HEK293 (cell line): Measurements from ENCODE around the gene MTHFD1L.

Experiments used
- CTCF ChIA-PET: fragments of 350-600 bp; formaldehyde crosslinking; extraction: SDS; loops from one replicate; lab custom pipeline; 2021; ENCODE audit warnings: antibody characterized with exemption; lab: Yijun Ruan, JAX
- POLR2A ChIA-PET: fragments of 300-600 bp; formaldehyde crosslinking; extraction: SDS; loops from one replicate; lab custom pipeline; 2020; ENCODE audit warnings: antibody characterized with exemption, inconsistent platforms; lab: Yijun Ruan, JAX
- H3K27ac ChIP-seq: fragments of 200-500 bp; sonication (Bioruptor generic); 2 replicates; pipeline ENCODE4 v1.5.1; 2014; ENCODE audit warnings: low read depth, low read length, control low read depth, inconsistent platforms; ENCODE audit errors: extremely low read depth
- H3K36me3 ChIP-seq, 2 experiments: fragments of 200-500 bp in 1 of 2; sonication (Bioruptor generic) in 1 of 2; 1 replicate in 1 of 2; 2 replicates in 1 of 2; pipeline ENCODE4 v1.5.1; 2014 to 2017; ENCODE audit warnings: inconsistent platforms in 2 of 2, low read length in 2 of 2; ENCODE audit not compliant: control insufficient read depth in 2 of 2, insufficient read depth in 1 of 2
- H3K4me1 ChIP-seq: fragments of 200-500 bp; sonication (Bioruptor generic); 2 replicates; pipeline ENCODE4 v1.5.1; 2014; ENCODE audit warnings: mild to moderate bottlenecking, low read length, inconsistent platforms; ENCODE audit not compliant: control insufficient read depth, insufficient read depth
- H3K4me3 ChIP-seq: 2 replicates; pipeline ENCODE4 v1.5.1; 2011; ENCODE audit warnings: low read depth, mild to moderate bottlenecking, control low read depth, low read length, moderate library complexity
- H3K9me3 ChIP-seq: fragments of 200-500 bp; sonication (Bioruptor generic); 2 replicates; pipeline ENCODE4 v1.5.1; 2014; ENCODE audit warnings: low read depth, low read length, inconsistent platforms; ENCODE audit not compliant: control insufficient read depth, insufficient read depth
- FEZF1 ChIP-seq: fragments of 450-650 bp; formaldehyde crosslinking; IDR thresholded peaks from 2 replicates; pipeline ENCODE4 v1.5.1; 2016; ENCODE audit warnings: missing biosample characterization, missing genetic modification characterization
- HIC1 ChIP-seq: fragments of 450-650 bp; formaldehyde crosslinking; IDR thresholded peaks from 2 replicates; pipeline ENCODE4 v1.5.1; 2016; ENCODE audit warnings: missing biosample characterization, missing genetic modification characterization
- HOXC10 ChIP-seq: sonication (generic); formaldehyde crosslinking; IDR thresholded peaks from 2 replicates; pipeline ENCODE4 v1.8.1; 2023; ENCODE audit warnings: mild to moderate bottlenecking, missing genetic modification reagents
- IKZF3 ChIP-seq: fragments of 450-650 bp; IDR thresholded peaks from 2 replicates; pipeline ENCODE4 v1.5.0; 2018; ENCODE audit warnings: missing biosample characterization, mild to moderate bottlenecking, missing genetic modification characterization, moderate library complexity
- PBX3 ChIP-seq: sonication (generic); formaldehyde crosslinking; IDR thresholded peaks from 2 replicates; pipeline ENCODE4 v1.8.1; 2022; ENCODE audit warnings: mild to moderate bottlenecking, moderate library complexity, missing genetic modification reagents
- ZBTB48 ChIP-seq: fragments of 450-650 bp; formaldehyde crosslinking; IDR thresholded peaks from 2 replicates; pipeline ENCODE4 v1.5.1; 2016; ENCODE audit warnings: missing biosample characterization, missing genetic modification characterization
- ZFHX2 ChIP-seq: fragments of 450-650 bp; formaldehyde crosslinking; conservative IDR thresholded peaks from 2 replicates; pipeline ENCODE4 v1.5.1; 2016; ENCODE audit warnings: missing biosample characterization, missing genetic modification characterization
- ZFP3 ChIP-seq: fragments of 450-650 bp; formaldehyde crosslinking; IDR thresholded peaks from 2 replicates; pipeline ENCODE4 v1.5.1; 2016; ENCODE audit warnings: low read depth, missing biosample characterization, missing genetic modification characterization
- ZFP41 ChIP-seq: fragments of 450-650 bp; formaldehyde crosslinking; IDR thresholded peaks from 2 replicates; pipeline ENCODE4 v1.5.1; 2016; ENCODE audit warnings: missing biosample characterization, missing genetic modification characterization, borderline replicate concordance
- ZNF121 ChIP-seq: fragments of 450-650 bp; formaldehyde crosslinking; IDR thresholded peaks from 2 replicates; pipeline ENCODE4 v1.5.1; 2016; ENCODE audit warnings: missing biosample characterization, missing genetic modification characterization
- ZNF133 ChIP-seq: fragments of 450-650 bp; formaldehyde crosslinking; IDR thresholded peaks from 2 replicates; pipeline ENCODE4 v1.5.1; 2016; ENCODE audit warnings: missing biosample characterization, missing genetic modification characterization
- ZNF19 ChIP-seq: fragments of 450-650 bp; formaldehyde crosslinking; IDR thresholded peaks from 2 replicates; pipeline ENCODE4; 2016; ENCODE audit warnings: missing biosample characterization, missing genetic modification characterization, low read depth
- ZNF350 ChIP-seq: fragments of 450-650 bp; formaldehyde crosslinking; IDR thresholded peaks from 2 replicates; pipeline ENCODE4 v1.5.0; 2017; ENCODE audit warnings: missing biosample characterization, mild to moderate bottlenecking, missing genetic modification characterization
- ZNF548 ChIP-seq: fragments of 450-650 bp; formaldehyde crosslinking; IDR thresholded peaks from 2 replicates; pipeline ENCODE4 v1.5.1; 2016; ENCODE audit warnings: missing biosample characterization, missing genetic modification characterization
- ZNF580 ChIP-seq: fragments of 450-650 bp; formaldehyde crosslinking; IDR thresholded peaks from 2 replicates; pipeline ENCODE4 v1.5.1; 2016; ENCODE audit warnings: missing biosample characterization, missing genetic modification characterization
- ZNF658 ChIP-seq: fragments of 450-650 bp; formaldehyde crosslinking; IDR thresholded peaks from 2 replicates; pipeline ENCODE4; 2016; ENCODE audit warnings: missing biosample characterization, missing genetic modification characterization
- ZNF701 ChIP-seq: fragments of 450-650 bp; formaldehyde crosslinking; IDR thresholded peaks from 2 replicates; pipeline ENCODE4 v1.5.1; 2016; ENCODE audit warnings: missing biosample characterization, missing genetic modification characterization
- ZNF792 ChIP-seq: fragments of 450-650 bp; formaldehyde crosslinking; IDR thresholded peaks from 2 replicates; pipeline ENCODE4 v1.5.1; 2016; ENCODE audit warnings: missing biosample characterization, missing genetic modification characterization
- ZNF830 ChIP-seq: fragments of 450-650 bp; IDR thresholded peaks from 2 replicates; pipeline ENCODE4 v1.5.0; 2018; ENCODE audit warnings: missing biosample characterization, missing genetic modification characterization, low read depth, mild to moderate bottlenecking, moderate library complexity
- ZSCAN30 ChIP-seq: fragments of 450-650 bp; IDR thresholded peaks from 2 replicates; pipeline ENCODE4 v1.5.1; 2018; ENCODE audit warnings: missing biosample characterization, mild to moderate bottlenecking, missing genetic modification characterization, moderate library complexity
- ZXDB ChIP-seq: fragments of 450-650 bp; formaldehyde crosslinking; IDR thresholded peaks from 2 replicates; pipeline ENCODE4 v1.5.1; 2016; ENCODE audit warnings: missing biosample characterization, missing genetic modification characterization
- TF ChIP-seq, protein P1 (sequence below): fragments of 450-650 bp; formaldehyde crosslinking; IDR thresholded peaks from 2 replicates; pipeline ENCODE4 v1.5.0; 2017; ENCODE audit warnings: missing biosample characterization, missing genetic modification characterization, borderline replicate concordance

The MTHFD1L gene

GRCh38 chr6:151110576-151110905 is 245.0 kb downstream of the MTHFD1L start:
- ChIA-PET CTCF (interaction anchor here (0.9 to 1.4 kb wide), 2 partner anchors 44 to 224 kb away, joined by 3 to 4 read pairs; no protein-coding TSS in a partner anchor), POLR2A (no interaction called here)
- Histone ChIP-seq H3K4me3 (no peak overlapping the region), H3K27ac (no peak overlapping the region), H3K36me3 (no peaks in the 10 kb centered on the region), H3K9me3 (no peaks in the 10 kb centered on the region), H3K4me1 (peaks cover 2% of the 10 kb centered on the region; the same call in 1 of the 2 replicates)
- TF ChIP-seq ZFP41 (no peak), ZBTB48 (no peak), ZFP3 (no peak), ZNF133 (no peak), ZNF658 (no peak), ZNF121 (tag by site-specific recombination) (no peak), IKZF3 (tag by site-specific recombination) (no peak), HIC1 (tag by site-specific recombination) (no peak), HOXC10 (CRISPR knock-in tag) (no peak), ZNF548 (tag by site-specific recombination) (no peak), ZNF19 (no peak), ZNF830 (no peak), ZNF701 (no peak), ZNF580 (no peak), ZNF792 (tag by site-specific recombination) (no peak), PBX3 (no peak), FEZF1 (tag by site-specific recombination) (no peak)
- TF ChIP-seq, protein P1, sequence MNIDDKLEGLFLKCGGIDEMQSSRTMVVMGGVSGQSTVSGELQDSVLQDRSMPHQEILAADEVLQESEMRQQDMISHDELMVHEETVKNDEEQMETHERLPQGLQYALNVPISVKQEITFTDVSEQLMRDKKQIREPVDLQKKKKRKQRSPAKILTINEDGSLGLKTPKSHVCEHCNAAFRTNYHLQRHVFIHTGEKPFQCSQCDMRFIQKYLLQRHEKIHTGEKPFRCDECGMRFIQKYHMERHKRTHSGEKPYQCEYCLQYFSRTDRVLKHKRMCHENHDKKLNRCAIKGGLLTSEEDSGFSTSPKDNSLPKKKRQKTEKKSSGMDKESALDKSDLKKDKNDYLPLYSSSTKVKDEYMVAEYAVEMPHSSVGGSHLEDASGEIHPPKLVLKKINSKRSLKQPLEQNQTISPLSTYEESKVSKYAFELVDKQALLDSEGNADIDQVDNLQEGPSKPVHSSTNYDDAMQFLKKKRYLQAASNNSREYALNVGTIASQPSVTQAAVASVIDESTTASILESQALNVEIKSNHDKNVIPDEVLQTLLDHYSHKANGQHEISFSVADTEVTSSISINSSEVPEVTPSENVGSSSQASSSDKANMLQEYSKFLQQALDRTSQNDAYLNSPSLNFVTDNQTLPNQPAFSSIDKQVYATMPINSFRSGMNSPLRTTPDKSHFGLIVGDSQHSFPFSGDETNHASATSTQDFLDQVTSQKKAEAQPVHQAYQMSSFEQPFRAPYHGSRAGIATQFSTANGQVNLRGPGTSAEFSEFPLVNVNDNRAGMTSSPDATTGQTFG, result no peak

DNA sequence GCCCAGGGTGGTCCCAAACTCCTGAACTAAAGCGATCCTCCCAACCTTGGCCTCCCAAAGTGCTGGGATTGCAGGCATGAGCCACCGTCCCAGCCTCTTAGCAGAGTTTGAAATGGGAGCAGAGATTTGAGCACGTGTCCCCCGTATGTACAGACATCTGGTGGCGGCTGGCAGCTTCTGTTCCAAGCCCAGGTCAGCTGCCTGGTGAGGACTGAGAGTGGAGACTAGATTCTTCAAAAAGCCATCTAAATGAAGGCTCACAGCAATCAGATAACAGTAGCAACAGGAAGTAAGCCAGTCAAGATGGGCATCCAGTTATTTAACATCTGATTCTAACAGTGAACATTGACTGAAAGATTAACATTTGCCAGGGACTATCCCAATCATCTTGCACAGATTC is 246.2 kb downstream of the MTHFD1L start:
- CTCF ChIA-PET, result interaction anchor here (0.6 to 1.4 kb wide), 5 partner anchors 32 to 1323 kb away, joined by 3 to 4 read pairs (median 3); no protein-coding TSS in a partner anchor
- no peaks in the 10 kb centered on the region for H3K9me3 ChIP-seq
- no peak overlapping the region for H3K4me3 ChIP-seq
- POLR2A ChIA-PET, result no interaction called here
- TF ChIP-seq ZSCAN30 (no peak), ZFHX2 (no peak), ZNF350 (tag by site-specific recombination) (no peak), ZXDB (tag by site-specific recombination) (no peak)
- TF ChIP-seq, all 188 proteins: peak for 0
- H3K36me3 ChIP-seq, result no peaks in the 10 kb centered on the region
- peaks cover 2% of the 10 kb centered on the region; the same call in 1 of the 2 replicates for H3K4me1 ChIP-seq
- no peak overlapping the region for H3K27ac ChIP-seq
